Activated CD8-positive, alpha-beta memory T cell treated with anti-CD3 and anti-CD28 coated beads, Interleukin-2, amount 10 ng/mL, durations not matched to agents 7 days and 5 days (primary cell): ENCODE results near the gene SNRPB. TPM values are rescaled to one million over a fixed set of nuclear protein-coding genes. Genes with fewer than 3 reads are reported as not detected.
A peak's percentile ranks its signal among the peaks of the same experiment; 100 is the strongest.

ENCODE experiments used
- ATAC-seq: fragments of 150-1000 bp; cut with Tn5 transposase; one replicate; pipeline ENCODE4 v1.10.0; 2021; ENCODE audit warnings: moderate library complexity
- CTCF ChIA-PET: fragments of 350-600 bp; sonication (Branson Sonifier 250); formaldehyde crosslinking; loops from one replicate; lab custom pipeline; 2021; ENCODE audit warnings: antibody characterized with exemption; lab: Charles Lee
- DNase-seq: peaks from one replicate; pipeline ENCODE4 v3.0.0-alpha.2; 2020
- H3K27ac Mint-ChIP-seq: one replicate; pipeline ENCODE4 v1.8.0; 2021; ENCODE audit warnings: mild to moderate bottlenecking, mixed read lengths
- H3K27me3 Mint-ChIP-seq: one replicate; pipeline ENCODE4 v1.8.0; 2021; ENCODE audit warnings: mixed read lengths
- H3K36me3 Mint-ChIP-seq: one replicate; pipeline ENCODE4 v1.8.0; 2021; ENCODE audit warnings: mild to moderate bottlenecking, mixed read lengths
- H3K4me1 Mint-ChIP-seq: one replicate; pipeline ENCODE4 v1.8.0; 2021; ENCODE audit warnings: mixed read lengths
- H3K4me3 Mint-ChIP-seq: one replicate; pipeline ENCODE4 v1.8.0; 2021; ENCODE audit warnings: mild to moderate bottlenecking, moderate library complexity, mixed read lengths
- H3K9me3 Mint-ChIP-seq: one replicate; pipeline ENCODE4 v1.8.0; 2022; ENCODE audit warnings: low read depth, mixed read lengths
- total RNA-seq, 2 experiments: library from RNA; stranded (reverse); gene quantifications; one replicate each; pipeline ENCODE4 v1.2.3, GENCODE V29; 2021

Gene SNRPB
- total RNA-seq, 2 experiments from 2014 or later = 335 to 391 TPM

- Mint-ChIP-seq H3K9me3 (no peaks in the 10 kb centered on the region), H3K27ac (no peak overlapping the region), H3K4me3 (no peak overlapping the region), H3K27me3 (no peaks in the 10 kb centered on the region), H3K4me1 (peaks cover 40% of the 10 kb centered on the region), H3K36me3 (peaks cover 82% of the 10 kb centered on the region)
- DNase-seq (no peak), ATAC-seq (no peak)
- CTCF ChIA-PET = interaction anchor here (1.0 kb wide), 1 partner anchor 9 kb away, joined by 3 read pairs; no protein-coding TSS in a partner anchor
Measured at GRCh38 chr20:2465100-2465499, 5.5 kb downstream of the SNRPB start.

DNA sequence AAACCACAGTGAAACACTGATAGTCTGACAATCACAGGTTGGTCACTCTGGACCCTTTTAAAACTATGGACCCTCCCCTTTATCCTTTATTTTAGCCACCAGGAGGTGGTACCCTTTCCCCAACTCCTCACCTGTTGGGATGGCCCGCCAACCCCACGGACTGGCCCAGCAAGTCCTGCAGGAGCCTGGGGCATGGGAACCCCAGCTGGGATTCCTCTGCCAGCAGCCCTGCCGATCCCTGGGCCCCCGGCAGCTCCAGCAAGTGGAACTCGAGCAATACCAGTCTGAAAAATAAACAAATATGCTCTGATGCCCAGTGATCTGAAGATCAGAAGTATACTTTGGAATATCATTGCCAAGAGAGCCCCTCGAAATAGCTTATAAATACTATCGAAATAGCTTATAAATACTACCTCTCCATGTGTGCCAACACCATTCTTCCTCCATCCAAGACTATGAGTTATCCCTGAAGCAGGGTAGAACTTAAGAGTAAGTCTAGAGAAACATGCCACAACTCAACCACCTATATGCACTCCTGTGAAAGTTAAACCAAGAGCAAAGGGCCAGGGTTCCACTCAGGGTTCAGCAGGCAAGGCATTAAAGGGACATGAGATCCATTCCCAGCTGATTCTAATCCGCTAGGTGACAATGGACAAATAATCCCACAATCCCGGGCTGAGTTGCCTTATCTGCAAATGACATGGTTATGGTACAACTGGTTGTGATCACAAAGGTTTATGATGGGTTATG is 6.8 kb downstream of the SNRPB start:
- H3K27ac Mint-ChIP-seq = no peak overlapping the region
- no peaks in the 10 kb centered on the region for H3K27me3 Mint-ChIP-seq
- H3K4me3 Mint-ChIP-seq = no peak overlapping the region
- peaks cover 31% of the 10 kb centered on the region for H3K4me1 Mint-ChIP-seq
- H3K9me3 Mint-ChIP-seq = no peaks in the 10 kb centered on the region
- ATAC-seq = no peak
- no peak for DNase-seq
- peaks cover 78% of the 10 kb centered on the region for H3K36me3 Mint-ChIP-seq
- CTCF ChIA-PET = interaction anchor here (2.2 kb wide), 1 partner anchor 12 kb away, joined by 9 read pairs; no protein-coding TSS in a partner anchor

DNA sequence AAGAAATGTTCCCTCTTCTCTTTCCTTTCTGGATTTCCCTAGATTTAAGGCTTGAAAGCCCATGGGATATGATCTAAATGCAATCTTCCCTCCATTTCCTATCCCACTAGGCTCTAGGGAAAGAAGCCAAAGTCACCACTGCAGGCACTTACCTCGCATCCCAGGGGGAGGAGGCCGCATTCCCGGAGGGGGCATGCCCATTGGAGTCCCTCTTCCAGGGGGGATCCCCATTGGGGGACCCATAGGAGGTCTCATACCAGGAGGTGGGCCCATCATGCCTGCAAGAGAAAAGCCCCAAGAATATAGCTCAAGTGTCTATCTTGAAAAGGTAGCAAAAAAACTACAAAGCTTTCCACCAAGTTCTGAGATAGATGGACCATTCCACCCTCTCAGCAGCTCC is 8.1 kb downstream of the SNRPB start:
- Mint-ChIP-seq H3K4me3 (no peak overlapping the region), H3K4me1 (peaks cover 18% of the 10 kb centered on the region), H3K27ac (no peak overlapping the region), H3K36me3 (peaks cover 67% of the 10 kb centered on the region), H3K27me3 (no peaks in the 10 kb centered on the region), H3K9me3 (no peaks in the 10 kb centered on the region)
- no peak for DNase-seq
- CTCF ChIA-PET = interaction anchor here (0.9 to 2.2 kb wide), 3 partner anchors 10 to 76 kb away, joined by 3 to 9 read pairs (median 5); no protein-coding TSS in a partner anchor
- ATAC-seq = no peak

DNA sequence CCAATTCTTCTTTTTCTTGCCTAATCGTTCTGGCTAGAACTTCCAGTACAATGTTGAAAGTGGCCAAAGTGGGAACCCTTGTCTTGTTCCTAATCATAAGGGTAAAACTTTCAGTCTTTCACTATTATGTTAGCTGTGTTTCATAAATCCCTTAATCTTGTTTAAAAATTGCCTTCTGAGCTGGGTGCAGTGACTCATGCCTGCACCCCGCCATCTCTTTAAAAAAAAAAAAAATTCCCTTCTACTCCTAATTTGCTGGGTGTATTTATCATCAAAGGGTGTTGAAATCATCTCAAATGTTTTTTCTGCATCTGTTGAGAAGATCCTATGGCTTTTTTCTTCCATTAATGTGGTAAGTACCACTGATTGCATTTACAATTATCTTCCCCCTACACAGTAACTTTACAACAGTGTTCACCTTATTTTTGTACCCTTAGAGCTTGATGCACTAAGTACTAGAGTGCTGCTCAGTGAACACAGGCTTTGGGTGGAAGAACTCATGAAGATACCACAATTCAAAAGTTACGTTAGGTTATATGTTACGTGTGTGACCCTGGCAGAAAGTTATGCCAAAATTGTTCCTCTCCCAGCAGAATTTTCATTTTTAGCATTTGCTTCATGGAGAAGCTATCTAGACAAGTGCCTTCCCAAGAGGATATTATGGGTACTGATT is 9.7 kb downstream of the SNRPB start:
- peaks cover 5% of the 10 kb centered on the region for H3K4me1 Mint-ChIP-seq
- no peaks in the 10 kb centered on the region for H3K9me3 Mint-ChIP-seq
- peaks cover 55% of the 10 kb centered on the region for H3K36me3 Mint-ChIP-seq
- no peak overlapping the region for H3K4me3 Mint-ChIP-seq
- no peak overlapping the region for H3K27ac Mint-ChIP-seq
- H3K27me3 Mint-ChIP-seq = no peaks in the 10 kb centered on the region
- ATAC-seq (no peak), DNase-seq (no peak)
- CTCF ChIA-PET = interaction anchor here (0.8 to 1.0 kb wide), 3 partner anchors 15 to 496 kb away, joined by 3 read pairs; no protein-coding TSS in a partner anchor

DNA sequence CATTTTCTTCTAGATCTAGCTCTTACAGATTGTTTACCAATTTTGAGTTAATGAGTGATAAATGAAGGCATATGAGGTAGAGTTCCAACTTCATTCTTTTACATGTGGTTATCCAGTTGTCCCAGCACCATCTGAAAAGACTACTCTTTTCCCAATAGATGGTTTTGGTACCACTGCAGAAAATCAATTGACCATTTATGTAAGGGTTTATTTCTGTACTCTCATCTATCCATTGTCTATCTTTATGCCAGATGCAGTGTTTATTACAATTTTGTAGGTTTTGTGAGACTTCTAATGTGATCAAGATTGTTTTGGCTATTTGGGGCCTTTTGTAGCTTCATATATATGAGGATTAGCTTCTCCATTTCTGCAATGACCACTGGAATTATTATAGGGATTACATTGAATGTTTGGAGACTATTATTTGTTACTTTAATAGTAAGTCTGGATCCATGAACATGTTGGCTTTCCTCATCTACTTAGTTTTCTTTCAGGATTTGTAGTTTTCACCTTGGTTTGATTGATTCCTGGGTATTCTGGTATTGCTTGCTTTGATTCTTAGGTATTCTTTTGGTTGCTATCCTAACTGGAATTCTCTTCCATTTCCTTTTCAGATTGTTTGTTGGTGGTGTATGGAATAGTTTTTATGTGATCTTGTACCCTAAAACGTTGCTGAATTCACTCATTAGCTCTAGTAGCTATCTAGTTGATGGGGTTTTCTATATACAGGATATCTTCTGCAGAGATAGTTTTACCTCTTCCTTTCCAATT is 10.4 kb downstream of the SNRPB start:
- no peak for ATAC-seq
- CTCF ChIA-PET = interaction anchor here (0.9 to 1.4 kb wide), 3 partner anchors 8 to 495 kb away, joined by 3 to 4 read pairs (median 3); no protein-coding TSS in a partner anchor
- H3K36me3 Mint-ChIP-seq = peaks cover 48% of the 10 kb centered on the region
- H3K27ac Mint-ChIP-seq = no peak overlapping the region
- no peaks in the 10 kb centered on the region for H3K27me3 Mint-ChIP-seq
- DNase-seq = no peak
- H3K4me3 Mint-ChIP-seq = no peak overlapping the region
- no peaks in the 10 kb centered on the region for H3K9me3 Mint-ChIP-seq
- no peaks in the 10 kb centered on the region for H3K4me1 Mint-ChIP-seq

GRCh38 chr20:2458919-2459499 is 11.6 kb downstream of the SNRPB start:
- Mint-ChIP-seq H3K4me3 (no peak overlapping the region), H3K27ac (no peak overlapping the region), H3K27me3 (no peaks in the 10 kb centered on the region), H3K36me3 (peaks cover 38% of the 10 kb centered on the region), H3K9me3 (no peaks in the 10 kb centered on the region), H3K4me1 (no peaks in the 10 kb centered on the region)
- ATAC-seq (no peak), DNase-seq (no peak)
- CTCF ChIA-PET = interaction anchor here (1.4 kb wide), 2 partner anchors 10 to 252 kb away, joined by 3 to 4 read pairs; no protein-coding TSS in a partner anchor

- Mint-ChIP-seq H3K27me3 (peaks cover 2% of the 10 kb centered on the region), H3K27ac (peak overlapping the region; percentile 13), H3K9me3 (no peaks in the 10 kb centered on the region), H3K36me3 (peaks cover 13% of the 10 kb centered on the region), H3K4me1 (peaks cover under 1% of the 10 kb centered on the region), H3K4me3 (no peak overlapping the region)
- CTCF ChIA-PET = interaction anchor here (0.8 to 1.9 kb wide), 6 partner anchors 9 to 284 kb away, joined by 3 to 6 read pairs (median 4); no protein-coding TSS in a partner anchor
- DNase-seq = no peak
- no peak for ATAC-seq
Measured at GRCh38 chr20:2455771-2456497, 14.7 kb downstream of the SNRPB start.

- H3K4me1 Mint-ChIP-seq = peaks cover 18% of the 10 kb centered on the region
- H3K36me3 Mint-ChIP-seq = no peaks in the 10 kb centered on the region
- DNase-seq (no peak), ATAC-seq (no peak)
- no peaks in the 10 kb centered on the region for H3K9me3 Mint-ChIP-seq
- CTCF ChIA-PET = interaction anchor here (0.6 to 4.8 kb wide), 7 partner anchors 15 to 489 kb away, joined by 3 to 39 read pairs (median 4); partner anchors contain the start of gene SNRPB
- no peak overlapping the region for H3K27ac Mint-ChIP-seq
- H3K27me3 Mint-ChIP-seq = peaks cover 5% of the 10 kb centered on the region
- no peak overlapping the region for H3K4me3 Mint-ChIP-seq
Measured at GRCh38 chr20:2453792-2454191, 16.8 kb downstream of the SNRPB start.

GRCh38 chr20:2451939-2452732 is 18.5 kb downstream of the SNRPB start:
- ATAC-seq (peak; percentile 59), DNase-seq (peak; percentile 76)
- no peak overlapping the region for H3K27ac Mint-ChIP-seq
- peaks cover 5% of the 10 kb centered on the region for H3K27me3 Mint-ChIP-seq
- CTCF ChIA-PET = interaction anchor here (0.9 to 4.8 kb wide), 15 partner anchors 10 to 245 kb away, joined by 3 to 39 read pairs (median 7); partner anchors contain the start of genes SNRPB and TGM6
- H3K4me3 Mint-ChIP-seq = no peak overlapping the region
- H3K4me1 Mint-ChIP-seq = peaks cover 19% of the 10 kb centered on the region
- no peaks in the 10 kb centered on the region for H3K36me3 Mint-ChIP-seq
- no peaks in the 10 kb centered on the region for H3K9me3 Mint-ChIP-seq

- CTCF ChIA-PET = interaction anchor here (0.9 to 4.8 kb wide), 13 partner anchors 9 to 244 kb away, joined by 3 to 39 read pairs (median 8); partner anchors contain the start of genes SNRPB and TGM6
- DNase-seq (no peak), ATAC-seq (no peak)
- H3K9me3 Mint-ChIP-seq = no peaks in the 10 kb centered on the region
- H3K27me3 Mint-ChIP-seq = peaks cover 5% of the 10 kb centered on the region
- H3K36me3 Mint-ChIP-seq = no peaks in the 10 kb centered on the region
- H3K4me1 Mint-ChIP-seq = peaks cover 19% of the 10 kb centered on the region
- H3K4me3 Mint-ChIP-seq = no peak overlapping the region
- no peak overlapping the region for H3K27ac Mint-ChIP-seq
Measured at GRCh38 chr20:2451422-2451821, 19.2 kb downstream of the SNRPB start.

- ATAC-seq = no peak
- H3K4me3 Mint-ChIP-seq = no peak overlapping the region
- H3K36me3 Mint-ChIP-seq = no peaks in the 10 kb centered on the region
- peaks cover 19% of the 10 kb centered on the region for H3K4me1 Mint-ChIP-seq
- H3K27ac Mint-ChIP-seq = no peak overlapping the region
- no peaks in the 10 kb centered on the region for H3K9me3 Mint-ChIP-seq
- peaks cover 8% of the 10 kb centered on the region for H3K27me3 Mint-ChIP-seq
- no peak for DNase-seq
- CTCF ChIA-PET = interaction anchor here (0.6 to 4.8 kb wide), 2 partner anchors 19 to 1495 kb away, joined by 3 to 39 read pairs; partner anchors contain the start of gene SNRPB
Measured at GRCh38 chr20:2449386-2449785, 21.2 kb downstream of the SNRPB start.
